ENCODE results near the gene LYPD8.

Gene LYPD8

GRCh38 chr1:248758352-248758751, 2.8 kb upstream of the LYPD8 start:
- Histone ChIP-seq H3K4me1 (ENCODE audit: control insufficient read depth, insufficient read depth, low read length) (no peaks in the 10 kb centered on the region), H3K27me3 (ENCODE audit: control insufficient read depth, insufficient read depth, low read length) (no peaks in the 10 kb centered on the region), H3K9me3 (ENCODE audit: control insufficient read depth, insufficient read depth, low read depth, low read length) (peaks cover 65% of the 10 kb centered on the region), H3K27ac (ENCODE audit: low read depth, low read length) (no peak overlapping the region), H3K4me3 (ENCODE audit: low read depth, low read length) (no peak overlapping the region), H3K36me3 (ENCODE audit: control insufficient read depth, insufficient read depth, low read length) (no peaks in the 10 kb centered on the region), H3K9ac (ENCODE audit: low read length) (no peak overlapping the region)

DNA sequence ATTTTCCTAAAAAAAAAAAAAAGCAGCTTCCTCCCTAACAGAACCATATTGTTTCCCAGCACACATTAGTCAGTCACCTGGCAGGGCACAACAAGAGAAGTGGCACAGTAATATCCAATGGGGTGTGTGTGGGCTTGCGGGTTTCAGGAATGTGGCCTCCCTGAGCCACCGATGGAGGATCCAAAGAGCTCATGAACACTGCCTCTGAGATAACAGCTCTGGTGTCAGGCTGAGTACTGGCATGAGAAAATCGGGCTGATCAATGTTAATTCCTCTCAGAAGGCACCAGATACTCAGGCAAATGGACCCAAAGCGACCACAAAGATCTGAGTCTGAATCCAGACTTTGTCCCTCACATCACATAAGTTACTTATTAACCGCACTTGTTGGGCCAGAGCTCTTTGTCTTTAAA, 2.2 kb upstream of the LYPD8 start:
- no peaks in the 10 kb centered on the region for H3K4me1 ChIP-seq (ENCODE audit: control insufficient read depth, insufficient read depth, low read length)
- H3K9me3 ChIP-seq (ENCODE audit: control insufficient read depth, insufficient read depth, low read depth, low read length), result peaks cover 71% of the 10 kb centered on the region
- H3K36me3 ChIP-seq (ENCODE audit: control insufficient read depth, insufficient read depth, low read length), result no peaks in the 10 kb centered on the region
- H3K4me3 ChIP-seq (ENCODE audit: low read depth, low read length), result no peak overlapping the region
- no peak overlapping the region for H3K9ac ChIP-seq (ENCODE audit: low read length)
- no peak overlapping the region for H3K27ac ChIP-seq (ENCODE audit: low read depth, low read length)
- no peaks in the 10 kb centered on the region for H3K27me3 ChIP-seq (ENCODE audit: control insufficient read depth, insufficient read depth, low read length)

DNA sequence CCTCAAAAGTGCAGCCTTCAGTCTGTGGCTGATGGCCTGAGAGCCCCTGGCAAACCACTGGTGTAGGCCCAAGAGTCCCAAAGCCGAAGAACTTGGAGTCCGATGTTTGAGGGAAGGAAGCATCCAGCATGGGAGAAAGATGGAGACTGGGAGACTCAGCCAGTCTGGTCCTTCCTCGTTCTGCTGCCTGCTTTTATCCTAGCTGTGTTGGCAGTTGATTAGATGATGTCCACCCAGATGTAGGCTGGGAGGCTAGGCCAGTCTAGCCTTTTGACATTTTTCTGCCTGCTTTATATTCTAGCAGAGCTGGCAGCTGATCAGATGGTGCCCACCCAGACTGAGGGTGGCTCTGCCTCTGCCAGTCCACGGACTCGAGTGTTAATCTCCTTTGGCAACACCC, 1.1 kb upstream of the LYPD8 start:
- Histone ChIP-seq H3K9ac (ENCODE audit: low read length) (no peak overlapping the region), H3K9me3 (ENCODE audit: control insufficient read depth, insufficient read depth, low read depth, low read length) (peaks cover 77% of the 10 kb centered on the region), H3K4me1 (ENCODE audit: control insufficient read depth, insufficient read depth, low read length) (no peaks in the 10 kb centered on the region)

DNA sequence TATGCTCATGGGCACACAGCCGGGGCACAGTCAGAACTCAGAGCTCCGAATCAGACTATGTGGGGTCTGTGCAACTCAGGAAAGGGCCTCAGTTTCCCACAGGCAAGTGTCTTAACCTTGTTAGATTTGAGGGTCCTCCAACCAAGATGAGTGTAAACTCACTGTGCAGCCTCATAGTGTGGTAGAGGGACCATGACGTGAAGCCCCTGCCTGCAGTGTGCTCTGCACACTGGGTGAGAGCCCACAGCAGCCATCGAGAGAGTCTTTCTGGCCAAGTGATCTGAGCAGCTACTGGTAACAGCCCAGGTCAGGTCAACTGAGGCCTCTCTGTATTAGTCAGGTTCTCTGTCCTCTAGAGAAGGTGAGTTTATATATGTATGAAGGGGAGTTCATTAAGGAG, 592 bp upstream of the LYPD8 start:
- H3K27me3 ChIP-seq (ENCODE audit: control insufficient read depth, insufficient read depth, low read length), result no peaks in the 10 kb centered on the region
- H3K4me3 ChIP-seq (ENCODE audit: low read depth, low read length), result no peak overlapping the region
- H3K9ac ChIP-seq (ENCODE audit: low read length), result no peak overlapping the region
- no peaks in the 10 kb centered on the region for H3K36me3 ChIP-seq (ENCODE audit: control insufficient read depth, insufficient read depth, low read length)
- H3K9me3 ChIP-seq (ENCODE audit: control insufficient read depth, insufficient read depth, low read depth, low read length), result peaks cover 73% of the 10 kb centered on the region; the same call in 1 of the 2 replicates
- H3K27ac ChIP-seq (ENCODE audit: low read depth, low read length), result no peak overlapping the region
- H3K4me1 ChIP-seq (ENCODE audit: control insufficient read depth, insufficient read depth, low read length), result no peaks in the 10 kb centered on the region

More for the DNA sequence above, 1.1 kb upstream of the LYPD8 start:
- no peak overlapping the region for H3K4me3 ChIP-seq (ENCODE audit: low read depth, low read length)
- H3K27ac ChIP-seq (ENCODE audit: low read depth, low read length), result no peak overlapping the region
- no peaks in the 10 kb centered on the region for H3K27me3 ChIP-seq (ENCODE audit: control insufficient read depth, insufficient read depth, low read length)
- H3K36me3 ChIP-seq (ENCODE audit: control insufficient read depth, insufficient read depth, low read length), result no peaks in the 10 kb centered on the region

DNA sequence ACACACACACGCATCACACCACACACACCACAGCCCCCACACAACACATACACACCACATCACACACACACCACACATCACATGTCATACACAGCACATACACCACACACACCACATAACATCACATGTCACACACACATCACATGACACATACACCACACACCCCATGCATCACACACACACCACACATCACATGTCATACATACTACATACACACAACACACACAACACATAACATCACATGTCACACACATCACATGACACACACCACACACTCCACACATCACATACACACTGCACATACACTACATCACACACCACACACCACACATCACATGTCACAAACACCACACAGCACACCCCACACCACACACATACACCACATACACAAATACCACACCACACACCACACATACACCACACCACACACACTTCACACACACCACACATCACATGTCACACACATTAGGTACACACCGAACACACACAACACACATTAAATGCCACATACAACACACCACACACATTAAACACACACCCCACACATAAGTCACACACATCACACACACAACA, 1.8 kb downstream of the LYPD8 start:
- H3K9me3 ChIP-seq (ENCODE audit: control insufficient read depth, insufficient read depth, low read depth, low read length), result peaks cover 73% of the 10 kb centered on the region; the same call in 1 of the 2 replicates
- no peak overlapping the region for H3K9ac ChIP-seq (ENCODE audit: low read length)
- no peaks in the 10 kb centered on the region; the same call in 1 of the 2 replicates for H3K27me3 ChIP-seq (ENCODE audit: control insufficient read depth, insufficient read depth, low read length)
- no peaks in the 10 kb centered on the region for H3K36me3 ChIP-seq (ENCODE audit: control insufficient read depth, insufficient read depth, low read length)
- H3K4me1 ChIP-seq (ENCODE audit: control insufficient read depth, insufficient read depth, low read length), result no peaks in the 10 kb centered on the region
- no peak overlapping the region; the same call in 1 of the 2 replicates for H3K4me3 ChIP-seq (ENCODE audit: low read depth, low read length)
- no peak overlapping the region for H3K27ac ChIP-seq (ENCODE audit: low read depth, low read length)

GRCh38 chr1:248753029-248753594, 2.4 kb downstream of the LYPD8 start:
- no peaks in the 10 kb centered on the region for H3K4me1 ChIP-seq (ENCODE audit: control insufficient read depth, insufficient read depth, low read length)
- H3K9ac ChIP-seq (ENCODE audit: low read length), result no peak overlapping the region
- H3K27me3 ChIP-seq (ENCODE audit: control insufficient read depth, insufficient read depth, low read length), result no peaks in the 10 kb centered on the region; the same call in 1 of the 2 replicates
- H3K27ac ChIP-seq (ENCODE audit: low read depth, low read length), result no peak overlapping the region
- no peaks in the 10 kb centered on the region for H3K36me3 ChIP-seq (ENCODE audit: control insufficient read depth, insufficient read depth, low read length)
- no peak overlapping the region for H3K4me3 ChIP-seq (ENCODE audit: low read depth, low read length)
- peaks cover 69% of the 10 kb centered on the region; the same call in 1 of the 2 replicates for H3K9me3 ChIP-seq (ENCODE audit: control insufficient read depth, insufficient read depth, low read depth, low read length)

GRCh38 chr1:248752161-248753028, 3.2 kb downstream of the LYPD8 start:
- H3K9me3 ChIP-seq (ENCODE audit: control insufficient read depth, insufficient read depth, low read depth, low read length), result peaks cover 64% of the 10 kb centered on the region; the same call in 1 of the 2 replicates
- H3K9ac ChIP-seq (ENCODE audit: low read length), result no peak overlapping the region

DNA sequence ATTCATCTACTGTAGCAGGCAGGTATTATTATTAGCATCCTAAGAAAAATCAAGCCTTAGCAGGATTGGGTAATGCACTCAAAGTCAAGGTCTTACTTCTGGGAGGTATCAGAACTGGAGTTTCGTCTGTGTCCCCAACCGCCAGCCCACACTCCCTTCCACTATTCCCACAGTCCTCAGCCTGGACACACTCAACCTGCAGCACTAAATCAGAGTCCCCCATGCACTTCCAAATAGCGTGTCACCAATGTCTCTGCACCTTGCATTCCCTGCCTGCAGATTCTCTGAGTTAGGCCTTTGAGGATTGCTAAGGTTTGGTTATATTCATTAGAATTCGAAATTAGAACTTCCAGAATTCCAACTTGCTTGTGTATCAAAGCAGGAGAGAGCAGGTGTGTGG, 3.9 kb downstream of the LYPD8 start:
- Histone ChIP-seq H3K27me3 (ENCODE audit: control insufficient read depth, insufficient read depth, low read length) (no peaks in the 10 kb centered on the region; the same call in 1 of the 2 replicates), H3K9me3 (ENCODE audit: control insufficient read depth, insufficient read depth, low read depth, low read length) (peaks cover 58% of the 10 kb centered on the region; the same call in 1 of the 2 replicates), H3K36me3 (ENCODE audit: control insufficient read depth, insufficient read depth, low read length) (no peaks in the 10 kb centered on the region), H3K9ac (ENCODE audit: low read length) (no peak overlapping the region), H3K27ac (ENCODE audit: low read depth, low read length) (no peak overlapping the region), H3K4me1 (ENCODE audit: control insufficient read depth, insufficient read depth, low read length) (no peaks in the 10 kb centered on the region), H3K4me3 (ENCODE audit: low read depth, low read length) (no peak overlapping the region)

More at GRCh38 chr1:248752161-248753028, 3.2 kb downstream of the LYPD8 start:
- no peak overlapping the region for H3K4me3 ChIP-seq (ENCODE audit: low read depth, low read length)
- no peak overlapping the region for H3K27ac ChIP-seq (ENCODE audit: low read depth, low read length)
- H3K36me3 ChIP-seq (ENCODE audit: control insufficient read depth, insufficient read depth, low read length), result no peaks in the 10 kb centered on the region
- no peaks in the 10 kb centered on the region; the same call in 1 of the 2 replicates for H3K27me3 ChIP-seq (ENCODE audit: control insufficient read depth, insufficient read depth, low read length)
- H3K4me1 ChIP-seq (ENCODE audit: control insufficient read depth, insufficient read depth, low read length), result no peaks in the 10 kb centered on the region

DNA sequence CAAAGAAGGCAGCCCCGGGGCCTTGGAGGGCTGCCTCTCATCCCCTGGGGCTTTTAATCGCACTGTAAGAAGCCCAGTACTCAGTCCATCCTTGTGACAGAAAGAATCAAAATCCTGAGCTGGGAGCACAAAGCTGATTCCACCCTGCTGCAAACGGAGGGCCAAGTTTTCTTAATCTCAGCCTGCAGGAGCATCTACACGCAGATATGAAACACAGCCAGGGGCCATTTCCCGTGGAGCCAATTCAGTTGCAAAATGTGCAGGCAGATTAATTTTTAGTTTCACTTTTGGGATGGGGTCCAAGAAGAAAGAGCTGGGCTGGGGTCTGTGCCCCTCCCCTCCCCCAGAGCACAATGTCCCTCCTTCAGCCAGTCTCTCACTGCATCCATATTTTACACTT, 4.4 kb downstream of the LYPD8 start:
- Histone ChIP-seq H3K36me3 (ENCODE audit: control insufficient read depth, insufficient read depth, low read length) (no peaks in the 10 kb centered on the region), H3K27ac (ENCODE audit: low read depth, low read length) (no peak overlapping the region), H3K27me3 (ENCODE audit: control insufficient read depth, insufficient read depth, low read length) (no peaks in the 10 kb centered on the region; the same call in 1 of the 2 replicates)

DNA sequence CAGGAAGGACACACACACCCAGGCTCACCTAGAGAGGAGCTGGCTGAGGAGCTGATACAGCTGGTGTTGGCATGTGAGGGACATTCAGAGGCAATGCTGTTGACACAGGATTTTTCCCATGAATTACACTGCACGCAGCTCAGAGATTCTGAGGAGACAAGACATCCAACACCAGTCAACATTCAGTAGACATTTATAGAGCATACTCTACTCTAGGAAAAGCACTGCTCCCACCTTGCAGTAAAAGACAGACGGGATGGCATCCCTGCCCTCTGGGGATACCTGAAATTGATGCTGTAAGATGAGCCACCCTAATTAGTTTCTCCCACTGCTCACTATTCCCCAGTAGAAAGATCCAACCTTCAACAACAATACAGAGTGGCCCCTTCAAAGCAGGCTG, 5.1 kb downstream of the LYPD8 start:
- peaks cover 52% of the 10 kb centered on the region; the same call in 1 of the 2 replicates for H3K9me3 ChIP-seq (ENCODE audit: control insufficient read depth, insufficient read depth, low read depth, low read length)

More for the DNA sequence above, 4.4 kb downstream of the LYPD8 start:
- no peak overlapping the region for H3K9ac ChIP-seq (ENCODE audit: low read length)
- H3K4me3 ChIP-seq (ENCODE audit: low read depth, low read length), result no peak overlapping the region
- H3K4me1 ChIP-seq (ENCODE audit: control insufficient read depth, insufficient read depth, low read length), result no peaks in the 10 kb centered on the region
- peaks cover 56% of the 10 kb centered on the region; the same call in 1 of the 2 replicates for H3K9me3 ChIP-seq (ENCODE audit: control insufficient read depth, insufficient read depth, low read depth, low read length)

GRCh38 chr1:248748211-248748610, 7.3 kb downstream of the LYPD8 start:
- H3K4me3 ChIP-seq (ENCODE audit: low read depth, low read length), result no peak overlapping the region
- H3K4me1 ChIP-seq (ENCODE audit: control insufficient read depth, insufficient read depth, low read length), result no peaks in the 10 kb centered on the region
- no peak overlapping the region for H3K9ac ChIP-seq (ENCODE audit: low read length)
- H3K27ac ChIP-seq (ENCODE audit: low read depth, low read length), result no peak overlapping the region
- H3K27me3 ChIP-seq (ENCODE audit: control insufficient read depth, insufficient read depth, low read length), result no peaks in the 10 kb centered on the region; the same call in 1 of the 2 replicates
- peaks cover 53% of the 10 kb centered on the region; the same call in 1 of the 2 replicates for H3K9me3 ChIP-seq (ENCODE audit: control insufficient read depth, insufficient read depth, low read depth, low read length)
- H3K36me3 ChIP-seq (ENCODE audit: control insufficient read depth, insufficient read depth, low read length), result no peaks in the 10 kb centered on the region

More for the DNA sequence above, 5.1 kb downstream of the LYPD8 start:
- H3K27ac ChIP-seq (ENCODE audit: low read depth, low read length), result no peak overlapping the region
- H3K4me1 ChIP-seq (ENCODE audit: control insufficient read depth, insufficient read depth, low read length), result no peaks in the 10 kb centered on the region
- no peaks in the 10 kb centered on the region for H3K36me3 ChIP-seq (ENCODE audit: control insufficient read depth, insufficient read depth, low read length)
- no peak overlapping the region for H3K9ac ChIP-seq (ENCODE audit: low read length)
- no peaks in the 10 kb centered on the region; the same call in 1 of the 2 replicates for H3K27me3 ChIP-seq (ENCODE audit: control insufficient read depth, insufficient read depth, low read length)
- H3K4me3 ChIP-seq (ENCODE audit: low read depth, low read length), result no peak overlapping the region

Measured in HUES6 (cell line).